ENCODE results near the gene PMIS2. TPM values are rescaled to one million over a fixed set of nuclear protein-coding genes. Genes with fewer than 3 reads are reported as not detected.

PMIS2 gene
- total RNA-seq, 1 experiment from 2014 or later = not detected

DNA sequence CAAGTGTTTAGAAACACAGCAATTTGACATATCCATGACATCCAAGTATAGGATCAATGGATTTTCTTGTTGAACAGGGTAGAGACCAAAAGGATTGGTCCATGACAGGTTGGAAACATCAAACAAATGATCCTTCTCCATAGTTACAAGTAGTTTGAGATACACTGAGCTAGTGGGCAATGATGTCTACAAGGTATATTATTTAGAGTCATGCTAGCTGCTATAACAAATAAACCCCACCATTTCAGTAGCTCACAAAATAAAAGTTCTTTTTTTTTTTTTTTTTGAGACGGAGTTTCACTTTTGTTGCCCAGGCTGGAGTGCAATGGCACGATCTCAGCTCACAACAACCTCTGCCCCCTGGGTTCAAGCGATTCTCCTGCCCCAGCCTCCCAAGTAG, 21.7 kb downstream of the PMIS2 start:
- POLR2A ChIA-PET = no interaction called here
- H3K4me1 Mint-ChIP-seq (ENCODE audit: low read depth, unreplicated experiment) = peaks cover 13% of the 10 kb centered on the region

DNA sequence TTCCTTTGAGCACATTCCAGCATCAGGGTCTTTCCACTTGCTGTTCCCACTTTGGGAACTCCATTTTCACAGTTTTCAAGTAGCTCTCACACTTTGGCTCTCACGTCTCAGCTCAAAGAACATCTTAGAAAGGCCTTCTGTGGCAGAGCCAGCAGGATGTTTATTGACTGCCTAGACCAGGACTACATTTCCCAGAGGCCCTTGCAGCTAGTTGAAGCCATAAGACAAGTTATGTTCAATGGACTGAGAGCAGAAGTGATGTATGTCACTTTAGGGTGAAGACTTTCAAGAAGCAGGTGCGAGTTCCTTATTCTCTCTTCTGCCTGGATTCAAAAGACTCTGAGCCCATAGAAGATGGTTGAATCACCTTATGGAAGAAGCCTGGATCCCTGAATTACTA, 22.3 kb downstream of the PMIS2 start:
- no peak for DNase-seq
- ChIA-PET POLR2A (no interaction called here), CTCF (no interaction called here)
- H3K4me3 Mint-ChIP-seq (ENCODE audit: unreplicated experiment) = no peak overlapping the region
- BruUV-seq (replicated peaks) = no TSS peak
- TF ChIP-seq, protein P1, sequence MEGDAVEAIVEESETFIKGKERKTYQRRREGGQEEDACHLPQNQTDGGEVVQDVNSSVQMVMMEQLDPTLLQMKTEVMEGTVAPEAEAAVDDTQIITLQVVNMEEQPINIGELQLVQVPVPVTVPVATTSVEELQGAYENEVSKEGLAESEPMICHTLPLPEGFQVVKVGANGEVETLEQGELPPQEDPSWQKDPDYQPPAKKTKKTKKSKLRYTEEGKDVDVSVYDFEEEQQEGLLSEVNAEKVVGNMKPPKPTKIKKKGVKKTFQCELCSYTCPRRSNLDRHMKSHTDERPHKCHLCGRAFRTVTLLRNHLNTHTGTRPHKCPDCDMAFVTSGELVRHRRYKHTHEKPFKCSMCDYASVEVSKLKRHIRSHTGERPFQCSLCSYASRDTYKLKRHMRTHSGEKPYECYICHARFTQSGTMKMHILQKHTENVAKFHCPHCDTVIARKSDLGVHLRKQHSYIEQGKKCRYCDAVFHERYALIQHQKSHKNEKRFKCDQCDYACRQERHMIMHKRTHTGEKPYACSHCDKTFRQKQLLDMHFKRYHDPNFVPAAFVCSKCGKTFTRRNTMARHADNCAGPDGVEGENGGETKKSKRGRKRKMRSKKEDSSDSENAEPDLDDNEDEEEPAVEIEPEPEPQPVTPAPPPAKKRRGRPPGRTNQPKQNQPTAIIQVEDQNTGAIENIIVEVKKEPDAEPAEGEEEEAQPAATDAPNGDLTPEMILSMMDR (IDR thresholded peaks at IDR 0.05; ENCODE audit: insufficient read depth in 1 of 2, low read depth in 1 of 2, low read length in 1 of 2, severe bottlenecking in 1 of 2, unreplicated experiment in 1 of 2) = no peak
- Histone ChIP-seq H3K4me3 (ENCODE audit: low read depth, low read length) (no peak overlapping the region), H3K27me3 (replicated peaks; ENCODE audit: control insufficient read depth, insufficient read depth, low read length) (no peaks in the 10 kb centered on the region), H3K9me3 (peaks cover 21% of the 10 kb centered on the region), H3K4me1 (0 out of 2 replicates have a peak, but pooled peaks cover 4% of the 10 kb centered on the region), H3K36me3 (ENCODE audit: control insufficient read depth, insufficient read depth, low read length) (no peaks in the 10 kb centered on the region)
- no peaks in the 10 kb centered on the region for H3K27me3 Mint-ChIP-seq (ENCODE audit: insufficient read depth, unreplicated experiment)
- no peak overlapping the region for H3K27ac Mint-ChIP-seq (ENCODE audit: unreplicated experiment)
- H3K9me3 Mint-ChIP-seq (ENCODE audit: unreplicated experiment) = peaks cover 23% of the 10 kb centered on the region
- H3K4me1 Mint-ChIP-seq (ENCODE audit: low read depth, unreplicated experiment) = peaks cover 15% of the 10 kb centered on the region
- H3K36me3 Mint-ChIP-seq (ENCODE audit: insufficient read depth, unreplicated experiment) = peaks cover 13% of the 10 kb centered on the region
- intact Hi-C loops (cut with micrococcal nuclease; ENCODE audit: unreplicated experiment) = no loop called here

More for the DNA sequence above, 21.7 kb downstream of the PMIS2 start:
- H3K9me3 Mint-ChIP-seq (ENCODE audit: unreplicated experiment) = peaks cover 29% of the 10 kb centered on the region
- CTCF ChIA-PET = interaction anchor here (0.6 kb wide), 1 partner anchor 80 kb away, joined by 3 read pairs; no protein-coding TSS in a partner anchor
- H3K4me1 ChIP-seq = 0 out of 2 replicates have a peak, but pooled peaks cover 4% of the 10 kb centered on the region
- H3K9me3 ChIP-seq = peaks cover 21% of the 10 kb centered on the region
- intact Hi-C loops (cut with micrococcal nuclease; ENCODE audit: unreplicated experiment) = no loop called here
- H3K27me3 Mint-ChIP-seq (ENCODE audit: insufficient read depth, unreplicated experiment) = no peaks in the 10 kb centered on the region
- no peaks in the 10 kb centered on the region for H3K27me3 ChIP-seq (replicated peaks; ENCODE audit: control insufficient read depth, insufficient read depth, low read length)
- TF ChIP-seq, protein P1 (IDR thresholded peaks at IDR 0.05; ENCODE audit: insufficient read depth in 1 of 2, low read depth in 1 of 2, low read length in 1 of 2, severe bottlenecking in 1 of 2, unreplicated experiment in 1 of 2) = no peak
- no peak overlapping the region for H3K4me3 Mint-ChIP-seq (ENCODE audit: unreplicated experiment)
- no TSS peak for BruUV-seq (replicated peaks)
- H3K36me3 ChIP-seq (ENCODE audit: control insufficient read depth, insufficient read depth, low read length) = no peaks in the 10 kb centered on the region
- H3K36me3 Mint-ChIP-seq (ENCODE audit: insufficient read depth, unreplicated experiment) = peaks cover 7% of the 10 kb centered on the region
- DNase-seq = no peak
- H3K4me3 ChIP-seq (ENCODE audit: low read depth, low read length) = no peak overlapping the region
- no peak overlapping the region for H3K27ac Mint-ChIP-seq (ENCODE audit: unreplicated experiment)

DNA sequence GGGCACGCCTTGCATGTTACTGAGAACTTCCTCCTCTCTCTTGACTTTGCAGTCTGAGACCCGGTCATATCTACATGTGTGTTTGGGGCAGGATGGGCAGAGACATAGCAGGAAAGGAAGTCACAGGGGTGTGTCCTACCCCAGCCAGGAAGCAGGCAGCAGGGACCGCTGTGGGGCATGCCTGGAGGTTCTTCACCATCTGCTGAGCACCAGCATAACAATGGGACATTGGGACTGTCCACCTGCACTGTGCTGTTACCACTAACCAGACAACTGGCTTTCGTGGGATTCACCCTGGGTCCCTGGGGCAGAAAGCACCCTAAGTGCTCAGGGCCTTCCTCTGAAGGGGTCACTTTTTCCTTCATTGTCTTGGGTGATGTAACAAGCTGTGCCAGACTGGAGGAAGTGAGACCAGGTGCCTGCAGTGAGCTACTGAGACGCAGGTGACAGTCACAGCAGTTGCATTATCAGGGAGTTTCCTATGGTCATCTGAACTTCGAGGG, 23.9 kb downstream of the PMIS2 start:
- no peak overlapping the region for H3K27ac Mint-ChIP-seq (ENCODE audit: unreplicated experiment)
- no peak overlapping the region for H3K4me3 ChIP-seq (ENCODE audit: low read depth, low read length)
- no peaks in the 10 kb centered on the region for H3K27me3 Mint-ChIP-seq (ENCODE audit: insufficient read depth, unreplicated experiment)
- BruUV-seq (replicated peaks) = no TSS peak
- peaks cover 15% of the 10 kb centered on the region for H3K36me3 Mint-ChIP-seq (ENCODE audit: insufficient read depth, unreplicated experiment)
- 0 out of 2 replicates have a peak, but pooled peaks cover 4% of the 10 kb centered on the region for H3K4me1 ChIP-seq
- H3K27me3 ChIP-seq (replicated peaks; ENCODE audit: control insufficient read depth, insufficient read depth, low read length) = no peaks in the 10 kb centered on the region
- H3K9me3 Mint-ChIP-seq (ENCODE audit: unreplicated experiment) = peaks cover 15% of the 10 kb centered on the region
- CTCF ChIA-PET = no interaction called here
- H3K9me3 ChIP-seq = peaks cover 21% of the 10 kb centered on the region
- no peak for DNase-seq
- peaks cover 10% of the 10 kb centered on the region for H3K4me1 Mint-ChIP-seq (ENCODE audit: low read depth, unreplicated experiment)
- H3K36me3 ChIP-seq (ENCODE audit: control insufficient read depth, insufficient read depth, low read length) = no peaks in the 10 kb centered on the region
- POLR2A ChIA-PET = no interaction called here
- TF ChIP-seq, protein P1 (IDR thresholded peaks at IDR 0.05; ENCODE audit: insufficient read depth in 1 of 2, low read depth in 1 of 2, low read length in 1 of 2, severe bottlenecking in 1 of 2, unreplicated experiment in 1 of 2) = no peak
- intact Hi-C loops (cut with micrococcal nuclease; ENCODE audit: unreplicated experiment) = no loop called here
- H3K4me3 Mint-ChIP-seq (ENCODE audit: unreplicated experiment) = no peak overlapping the region
